HepG2 (cell line): ENCODE data around the gene TNRC18. TPM values are rescaled to one million over a fixed set of nuclear protein-coding genes. Genes with fewer than 3 reads are reported as not detected.

Experiments used
- ARNT ChIP-seq: fragments of 450-650 bp; IDR thresholded peaks from 2 replicates; pipeline ENCODE4 v1.6.1; 2017
- CHD4 ChIP-seq: fragments of 200-600 bp; sonication (generic); IDR thresholded peaks from 2 replicates; pipeline ENCODE4 v1.7.0; 2017; ENCODE audit warnings: mild to moderate bottlenecking, low read length, borderline replicate concordance
- EED ChIP-seq: sonication (generic); formaldehyde crosslinking; IDR thresholded peaks from 2 replicates; pipeline ENCODE4 v1.5.0; 2020; ENCODE audit warnings: mild to moderate bottlenecking, missing genetic modification reagents
- FOSL1 ChIP-seq: sonication (generic); formaldehyde crosslinking; IDR thresholded peaks from 2 replicates; pipeline ENCODE4 v1.9.0; 2021; ENCODE audit warnings: missing genetic modification reagents, borderline replicate concordance
- IRX3 ChIP-seq: sonication (generic); formaldehyde crosslinking; IDR thresholded peaks from 2 replicates; pipeline ENCODE4 v1.8.1; 2023; ENCODE audit warnings: mild to moderate bottlenecking, low read depth, missing genetic modification reagents, borderline replicate concordance
- KDM2A ChIP-seq: sonication (generic); formaldehyde crosslinking; IDR thresholded peaks from 2 replicates; pipeline ENCODE4 v1.4.0; 2020; ENCODE audit warnings: low read depth, missing genetic modification reagents, borderline replicate concordance
- NR2F1 ChIP-seq, 2 experiments: fragments of 450-650 bp in 1 of 2; formaldehyde crosslinking in 1 of 2; IDR thresholded peaks; 2 replicates each; pipeline versions ENCODE4 v1.5.0 to v1.6.1; 2016 to 2020; ENCODE audit warnings: mild to moderate bottlenecking in 1 of 2, missing compliant biosample characterization in 1 of 2, missing genetic modification reagents in 1 of 2, moderate library complexity in 1 of 2
- PRPF4 ChIP-seq: fragments of 200-400 bp; formaldehyde crosslinking; IDR thresholded peaks from 2 replicates; pipeline ENCODE4 v1.6.1; 2016; ENCODE audit warnings: low read length, low read depth; ENCODE audit not compliant: poor library complexity, severe bottlenecking
- TBX2 ChIP-seq: sonication (generic); formaldehyde crosslinking; IDR thresholded peaks from 2 replicates; pipeline ENCODE4 v1.5.0; 2020; ENCODE audit warnings: missing genetic modification reagents, mild to moderate bottlenecking, borderline replicate concordance
- THAP11 ChIP-seq: IDR thresholded peaks from 2 replicates; pipeline ENCODE4 v1.6.1; 2016; ENCODE audit warnings: missing biosample characterization, missing genetic modification reagents
- ZC3H4 ChIP-seq: sonication (generic); formaldehyde crosslinking; IDR thresholded peaks from 2 replicates; pipeline ENCODE4 v1.4.0; 2020; ENCODE audit warnings: missing genetic modification reagents, borderline replicate concordance
- ZNF333 ChIP-seq: sonication (generic); formaldehyde crosslinking; IDR thresholded peaks from 2 replicates; pipeline ENCODE4 v1.4.0; 2020; ENCODE audit warnings: mild to moderate bottlenecking, missing genetic modification reagents, borderline replicate concordance
- ZNF337 ChIP-seq: sonication (generic); formaldehyde crosslinking; IDR thresholded peaks from 2 replicates; pipeline ENCODE4 v1.5.1; 2020; ENCODE audit warnings: missing genetic modification reagents, low read depth, mild to moderate bottlenecking, borderline replicate concordance
- ZNF678 ChIP-seq: sonication (generic); formaldehyde crosslinking; IDR thresholded peaks from 2 replicates; pipeline ENCODE4 v1.4.0; 2020; ENCODE audit warnings: mild to moderate bottlenecking, missing genetic modification reagents
- ZNF709 ChIP-seq: sonication (generic); formaldehyde crosslinking; IDR thresholded peaks from 2 replicates; pipeline ENCODE4 v1.5.0; 2020; ENCODE audit warnings: mild to moderate bottlenecking, missing genetic modification reagents
- polyA plus RNA-seq, 8 experiments: library from polyadenylated mRNA; depleted of rRNA in 3 of 8; stranded (reverse) in 7 of 8; unstranded in 1 of 8; fragments of >200 nt; fragmentation: Illumina TruSeq in 4 of 8; extraction: Trizol in 4 of 8; gene quantifications; 2 replicates each; pipeline versions ENCODE4 v1.2.1 to v1.2.3, GENCODE V29; 2011 to 2016; ENCODE audit warnings: low read depth in 4 of 8, missing spikeins in 1 of 8, mixed read lengths in 1 of 8; ENCODE audit not compliant: insufficient read depth in 1 of 8
- total RNA-seq, 5 experiments: library from RNA; depleted of rRNA; stranded (reverse); fragments of >200 nt; fragmentation: Illumina TruSeq; extraction: Trizol; gene quantifications; 2 replicates each; pipeline ENCODE4 v1.2.3, GENCODE V29; 2016; ENCODE audit warnings: low read depth in 1 of 5
- TF ChIP-seq, protein P1 (sequence below): IDR thresholded peaks from 2 replicates; pipeline ENCODE4 v1.6.1; 2016; ENCODE audit warnings: missing compliant biosample characterization, missing genetic modification reagents, borderline replicate concordance
- TF ChIP-seq, protein P2 (sequence below): sonication (generic); formaldehyde crosslinking; IDR thresholded peaks from 2 replicates; pipeline ENCODE4 v1.9.0; 2021; ENCODE audit warnings: missing genetic modification reagents, mild to moderate bottlenecking, borderline replicate concordance
- TF ChIP-seq, protein P3 (sequence below): sonication (generic); formaldehyde crosslinking; IDR thresholded peaks from 2 replicates; pipeline ENCODE4 v1.4.0; 2020; ENCODE audit warnings: missing genetic modification reagents
- TF ChIP-seq, protein P4 (sequence below): sonication (generic); formaldehyde crosslinking; IDR thresholded peaks from 2 replicates; pipeline ENCODE4 v1.4.0; 2020; ENCODE audit warnings: missing genetic modification reagents
- TF ChIP-seq, protein P5 (sequence below): sonication (generic); formaldehyde crosslinking; IDR thresholded peaks from 2 replicates; pipeline ENCODE4 v1.4.0; 2020; ENCODE audit warnings: mild to moderate bottlenecking, missing genetic modification reagents
- TF ChIP-seq, protein P6 (sequence below): sonication (generic); formaldehyde crosslinking; IDR thresholded peaks from 2 replicates; pipeline ENCODE4 v1.4.0; 2020; ENCODE audit warnings: missing genetic modification reagents, borderline replicate concordance

Gene TNRC18
- total and polyA plus RNA-seq, 2 of the 13 experiments (the other 11 are each of a cell fraction or from before 2014, with no cell fraction given): 11.7 to 17.4 TPM

DNA sequence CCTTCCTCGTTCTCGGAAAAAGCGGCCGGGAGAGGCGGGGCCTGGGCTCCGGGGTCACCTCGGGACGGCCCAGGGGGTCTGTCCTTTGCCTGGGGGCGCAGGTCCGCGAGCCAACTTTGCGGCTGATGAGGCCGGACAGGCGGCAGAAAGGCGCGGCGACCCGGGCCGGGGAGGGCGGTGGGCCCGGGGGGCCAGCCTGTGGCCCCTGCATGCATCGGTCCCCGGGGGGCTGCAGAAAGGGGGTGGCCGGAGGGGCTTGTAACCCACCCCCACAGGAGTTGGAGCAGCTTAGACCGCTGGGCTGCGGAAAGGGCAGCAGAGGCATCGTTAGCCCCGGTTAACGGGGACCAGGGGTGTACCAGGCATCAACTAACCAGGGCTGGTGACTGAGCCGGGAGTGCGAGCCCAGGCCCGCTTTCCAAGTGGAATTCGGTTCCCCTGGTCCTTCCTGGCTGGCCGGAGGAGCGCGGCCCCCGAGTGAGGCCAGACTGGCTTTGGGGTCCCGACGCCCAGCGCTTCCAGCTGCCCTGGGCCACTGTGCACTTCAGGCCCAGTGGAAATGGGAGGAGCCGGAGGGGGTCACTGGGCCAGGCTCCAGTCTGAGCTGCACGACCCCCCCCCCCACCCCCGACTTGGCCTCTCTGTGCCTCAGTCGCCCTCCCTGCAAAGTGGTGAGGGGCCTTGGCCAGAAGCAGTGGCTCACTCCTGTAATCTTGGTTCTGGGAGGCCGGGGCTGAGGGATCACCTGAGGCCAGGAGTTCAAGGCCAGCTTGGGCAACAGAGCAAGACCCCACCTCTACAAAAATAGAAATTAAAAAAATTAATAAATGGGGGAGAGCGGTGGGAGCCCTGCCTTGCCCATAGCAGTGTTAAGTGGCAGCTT lies 140.0 kb downstream of the TNRC18 start (continued):
- no peak for TF ChIP-seq PRPF4
- TF ChIP-seq, protein P1, sequence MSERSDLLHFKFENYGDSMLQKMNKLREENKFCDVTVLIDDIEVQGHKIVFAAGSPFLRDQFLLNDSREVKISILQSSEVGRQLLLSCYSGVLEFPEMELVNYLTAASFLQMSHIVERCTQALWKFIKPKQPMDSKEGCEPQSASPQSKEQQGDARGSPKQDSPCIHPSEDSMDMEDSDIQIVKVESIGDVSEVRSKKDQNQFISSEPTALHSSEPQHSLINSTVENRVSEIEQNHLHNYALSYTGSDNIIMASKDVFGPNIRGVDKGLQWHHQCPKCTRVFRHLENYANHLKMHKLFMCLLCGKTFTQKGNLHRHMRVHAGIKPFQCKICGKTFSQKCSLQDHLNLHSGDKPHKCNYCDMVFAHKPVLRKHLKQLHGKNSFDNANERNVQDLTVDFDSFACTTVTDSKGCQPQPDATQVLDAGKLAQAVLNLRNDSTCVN (CRISPR knock-in tag): no peak
- no peak for TF ChIP-seq TBX2 (CRISPR knock-in tag)
- 0 out of 2 replicates have a peak, but pooled peaks have one; percentile 18 for TF ChIP-seq KDM2A (CRISPR knock-in tag)
- no peak for TF ChIP-seq ZNF678 (CRISPR knock-in tag)
- TF ChIP-seq, protein P2, sequence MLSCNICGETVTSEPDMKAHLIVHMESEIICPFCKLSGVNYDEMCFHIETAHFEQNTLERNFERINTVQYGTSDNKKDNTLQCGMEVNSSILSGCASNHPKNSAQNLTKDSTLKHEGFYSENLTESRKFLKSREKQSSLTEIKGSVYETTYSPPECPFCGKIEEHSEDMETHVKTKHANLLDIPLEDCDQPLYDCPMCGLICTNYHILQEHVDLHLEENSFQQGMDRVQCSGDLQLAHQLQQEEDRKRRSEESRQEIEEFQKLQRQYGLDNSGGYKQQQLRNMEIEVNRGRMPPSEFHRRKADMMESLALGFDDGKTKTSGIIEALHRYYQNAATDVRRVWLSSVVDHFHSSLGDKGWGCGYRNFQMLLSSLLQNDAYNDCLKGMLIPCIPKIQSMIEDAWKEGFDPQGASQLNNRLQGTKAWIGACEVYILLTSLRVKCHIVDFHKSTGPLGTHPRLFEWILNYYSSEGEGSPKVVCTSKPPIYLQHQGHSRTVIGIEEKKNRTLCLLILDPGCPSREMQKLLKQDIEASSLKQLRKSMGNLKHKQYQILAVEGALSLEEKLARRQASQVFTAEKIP: no peak
- TF ChIP-seq, protein P3, sequence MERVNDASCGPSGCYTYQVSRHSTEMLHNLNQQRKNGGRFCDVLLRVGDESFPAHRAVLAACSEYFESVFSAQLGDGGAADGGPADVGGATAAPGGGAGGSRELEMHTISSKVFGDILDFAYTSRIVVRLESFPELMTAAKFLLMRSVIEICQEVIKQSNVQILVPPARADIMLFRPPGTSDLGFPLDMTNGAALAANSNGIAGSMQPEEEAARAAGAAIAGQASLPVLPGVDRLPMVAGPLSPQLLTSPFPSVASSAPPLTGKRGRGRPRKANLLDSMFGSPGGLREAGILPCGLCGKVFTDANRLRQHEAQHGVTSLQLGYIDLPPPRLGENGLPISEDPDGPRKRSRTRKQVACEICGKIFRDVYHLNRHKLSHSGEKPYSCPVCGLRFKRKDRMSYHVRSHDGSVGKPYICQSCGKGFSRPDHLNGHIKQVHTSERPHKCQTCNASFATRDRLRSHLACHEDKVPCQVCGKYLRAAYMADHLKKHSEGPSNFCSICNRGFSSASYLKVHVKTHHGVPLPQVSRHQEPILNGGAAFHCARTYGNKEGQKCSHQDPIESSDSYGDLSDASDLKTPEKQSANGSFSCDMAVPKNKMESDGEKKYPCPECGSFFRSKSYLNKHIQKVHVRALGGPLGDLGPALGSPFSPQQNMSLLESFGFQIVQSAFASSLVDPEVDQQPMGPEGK (CRISPR knock-in tag): peak; percentile 39; the same call in 1 of the 2 replicates
- TF ChIP-seq, protein P4, sequence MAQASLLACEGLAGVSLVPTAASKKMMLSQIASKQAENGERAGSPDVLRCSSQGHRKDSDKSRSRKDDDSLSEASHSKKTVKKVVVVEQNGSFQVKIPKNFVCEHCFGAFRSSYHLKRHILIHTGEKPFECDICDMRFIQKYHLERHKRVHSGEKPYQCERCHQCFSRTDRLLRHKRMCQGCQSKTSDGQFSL: peak; percentile 79
- TF ChIP-seq CHD4: no peak
- TF ChIP-seq, protein P5, sequence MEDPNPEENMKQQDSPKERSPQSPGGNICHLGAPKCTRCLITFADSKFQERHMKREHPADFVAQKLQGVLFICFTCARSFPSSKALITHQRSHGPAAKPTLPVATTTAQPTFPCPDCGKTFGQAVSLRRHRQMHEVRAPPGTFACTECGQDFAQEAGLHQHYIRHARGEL (CRISPR knock-in tag): no peak
- no peak for TF ChIP-seq ZNF337 (CRISPR knock-in tag)
- TF ChIP-seq ZNF709 (CRISPR knock-in tag): peak; percentile 59; the same call in 1 of the 2 replicates
- TF ChIP-seq ZC3H4 (CRISPR knock-in tag): no peak
- no peak for TF ChIP-seq ARNT
- no peak for TF ChIP-seq IRX3 (CRISPR knock-in tag)
- TF ChIP-seq FOSL1 (CRISPR knock-in tag): no peak
- TF ChIP-seq NR2F1 (CRISPR knock-in tag; IDR thresholded peaks at IDR 0.05): 0 out of 4 replicates have a peak, but pooled peaks of 1 of the 2 experiments have one; percentile 18
- TF ChIP-seq EED (CRISPR knock-in tag): no peak
- TF ChIP-seq, protein P6, sequence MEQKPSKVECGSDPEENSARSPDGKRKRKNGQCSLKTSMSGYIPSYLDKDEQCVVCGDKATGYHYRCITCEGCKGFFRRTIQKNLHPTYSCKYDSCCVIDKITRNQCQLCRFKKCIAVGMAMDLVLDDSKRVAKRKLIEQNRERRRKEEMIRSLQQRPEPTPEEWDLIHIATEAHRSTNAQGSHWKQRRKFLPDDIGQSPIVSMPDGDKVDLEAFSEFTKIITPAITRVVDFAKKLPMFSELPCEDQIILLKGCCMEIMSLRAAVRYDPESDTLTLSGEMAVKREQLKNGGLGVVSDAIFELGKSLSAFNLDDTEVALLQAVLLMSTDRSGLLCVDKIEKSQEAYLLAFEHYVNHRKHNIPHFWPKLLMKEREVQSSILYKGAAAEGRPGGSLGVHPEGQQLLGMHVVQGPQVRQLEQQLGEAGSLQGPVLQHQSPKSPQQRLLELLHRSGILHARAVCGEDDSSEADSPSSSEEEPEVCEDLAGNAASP (CRISPR knock-in tag): peak; percentile 82
- no peak for TF ChIP-seq ZNF333
- TF ChIP-seq THAP11 (CRISPR knock-in tag): no peak
